Lower leg skin (tissue), 3 donors: ENCODE results near the gene CYP2A7.

Experiments
- POLR2A ChIP-seq, 2 donors: fragments of 450-650 bp; IDR thresholded peaks; one replicate each; pipeline ENCODE4 v1.6.1; 2016 to 2017; ENCODE audit warnings: antibody characterized with exemption in 2 of 2, mild to moderate bottlenecking in 1 of 2, moderate library complexity in 1 of 2
- TF ChIP-seq, protein P1 (sequence below), 3 donors: fragments of 450-650 bp; IDR thresholded peaks; one replicate each; pipeline ENCODE4 v1.5.1; 2016; ENCODE audit warnings: antibody characterized with exemption in 3 of 3, mild to moderate bottlenecking in 3 of 3, moderate library complexity in 2 of 3

DNA sequence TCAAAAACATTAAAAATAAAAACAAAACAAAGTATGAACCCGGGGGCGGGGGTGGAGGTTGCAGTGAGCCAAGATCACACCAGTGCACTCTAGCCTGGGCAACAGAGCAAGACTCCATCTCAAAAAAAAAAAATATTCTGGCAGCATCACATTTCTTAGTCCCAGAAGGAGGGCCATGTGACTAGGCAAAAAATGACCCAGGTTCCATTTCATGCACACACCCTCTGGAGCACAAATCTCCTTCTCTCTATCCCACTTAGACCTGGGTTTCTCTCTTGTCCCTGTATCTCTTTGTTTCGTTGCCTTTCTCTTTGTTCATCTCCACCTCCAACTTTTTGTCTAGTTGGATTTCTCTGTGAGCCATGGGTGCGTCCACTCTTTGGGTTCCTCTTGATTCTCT, 6.2 kb upstream of the CYP2A7 start:
- TF ChIP-seq, protein P1, sequence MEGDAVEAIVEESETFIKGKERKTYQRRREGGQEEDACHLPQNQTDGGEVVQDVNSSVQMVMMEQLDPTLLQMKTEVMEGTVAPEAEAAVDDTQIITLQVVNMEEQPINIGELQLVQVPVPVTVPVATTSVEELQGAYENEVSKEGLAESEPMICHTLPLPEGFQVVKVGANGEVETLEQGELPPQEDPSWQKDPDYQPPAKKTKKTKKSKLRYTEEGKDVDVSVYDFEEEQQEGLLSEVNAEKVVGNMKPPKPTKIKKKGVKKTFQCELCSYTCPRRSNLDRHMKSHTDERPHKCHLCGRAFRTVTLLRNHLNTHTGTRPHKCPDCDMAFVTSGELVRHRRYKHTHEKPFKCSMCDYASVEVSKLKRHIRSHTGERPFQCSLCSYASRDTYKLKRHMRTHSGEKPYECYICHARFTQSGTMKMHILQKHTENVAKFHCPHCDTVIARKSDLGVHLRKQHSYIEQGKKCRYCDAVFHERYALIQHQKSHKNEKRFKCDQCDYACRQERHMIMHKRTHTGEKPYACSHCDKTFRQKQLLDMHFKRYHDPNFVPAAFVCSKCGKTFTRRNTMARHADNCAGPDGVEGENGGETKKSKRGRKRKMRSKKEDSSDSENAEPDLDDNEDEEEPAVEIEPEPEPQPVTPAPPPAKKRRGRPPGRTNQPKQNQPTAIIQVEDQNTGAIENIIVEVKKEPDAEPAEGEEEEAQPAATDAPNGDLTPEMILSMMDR (IDR thresholded peaks at IDR 0.05), result no peak
- no peak for TF ChIP-seq POLR2A (IDR thresholded peaks at IDR 0.05)
